T-helper 1 cell (primary cell): ENCODE data around the gene ZNF619.
A peak's percentile ranks its signal among the peaks of the same experiment; 100 is the strongest.

Source experiments
- DNase-seq, 5 donors: peaks; one replicate each; pipeline ENCODE4 v3.0.0-alpha.2; 2012 to 2020

The ZNF619 gene

GRCh38 chr3:40465456-40465855, 11.5 kb upstream of the ZNF619 start:
- no peak for DNase-seq

- no peak for DNase-seq
Measured at GRCh38 chr3:40468018-40468417, 8.9 kb upstream of the ZNF619 start.

GRCh38 chr3:40470701-40471100, 6.2 kb upstream of the ZNF619 start:
- no peak for DNase-seq

- DNase-seq: no peak
Measured at GRCh38 chr3:40477666-40478065, 744 bp downstream of the ZNF619 start.

GRCh38 chr3:40487172-40487571, 10.2 kb downstream of the ZNF619 start:
- DNase-seq: no peak

- DNase-seq: no peak
Measured at GRCh38 chr3:40490916-40491315, 14.0 kb downstream of the ZNF619 start.

GRCh38 chr3:40494698-40495097, 17.8 kb downstream of the ZNF619 start:
- DNase-seq: no peak

- DNase-seq: no peak
Measured at GRCh38 chr3:40497288-40497687, 20.4 kb downstream of the ZNF619 start.

- no peak for DNase-seq
Measured at GRCh38 chr3:40499952-40500351, 23.0 kb downstream of the ZNF619 start.

- no peak for DNase-seq
Measured at GRCh38 chr3:40502034-40502433, 25.1 kb downstream of the ZNF619 start.

- DNase-seq: no peak
Measured at GRCh38 chr3:40504636-40505430, 27.9 kb downstream of the ZNF619 start.

- DNase-seq: peak; percentile 9 to 42 (median 16)
Measured at GRCh38 chr3:40505599-40506462, 28.9 kb downstream of the ZNF619 start, which contains the start of gene ZNF620. ZNF620 (plus strand) TSS chr3:40506039; CDS start chr3:40506353, 314 bp downstream.

- no peak for DNase-seq
Measured at GRCh38 chr3:40511031-40511718, 34.3 kb downstream of the ZNF619 start.

GRCh38 chr3:40516201-40516600, 39.3 kb downstream of the ZNF619 start:
- DNase-seq: no peak

GRCh38 chr3:40518067-40518466, 41.1 kb downstream of the ZNF619 start:
- no peak for DNase-seq

GRCh38 chr3:40518848-40519247, 41.9 kb downstream of the ZNF619 start:
- no peak for DNase-seq

GRCh38 chr3:40521254-40521653, 44.3 kb downstream of the ZNF619 start:
- DNase-seq: no peak

GRCh38 chr3:40523781-40524180, 46.9 kb downstream of the ZNF619 start:
- DNase-seq: no peak

- no peak for DNase-seq
Measured at GRCh38 chr3:40524222-40524567, 47.3 kb downstream of the ZNF619 start.

GRCh38 chr3:40524568-40525285, 47.8 kb downstream of the ZNF619 start, which contains the start of gene ZNF621:
ZNF621 (plus strand) TSS chr3:40524960; CDS start chr3:40525841, 881 bp downstream.
- DNase-seq: peak; percentile 59 to 85 (median 69)

GRCh38 chr3:40528426-40528825, 51.5 kb downstream of the ZNF619 start:
- DNase-seq: no peak

GRCh38 chr3:40532252-40532651, 55.3 kb downstream of the ZNF619 start:
- no peak for DNase-seq
